Measurements from ENCODE around the gene REXO5. TPM values are rescaled to one million over a fixed set of nuclear protein-coding genes. Genes with fewer than 3 reads are reported as not detected.
A peak's percentile ranks its signal among the peaks of the same experiment; 100 is the strongest.
"Not testable (repeated sequence)": the region's sequence is repeated elsewhere in the genome, so short reads cannot be mapped to it uniquely, and the experiment has no call there.

The REXO5 gene
- total RNA-seq, 1 donor from 2014 or later = 1.8 TPM

- no peak for FAIRE-seq
- peaks cover 4% of the 10 kb centered on the region for H3K79me2 ChIP-seq (ENCODE audit: insufficient read depth, low read length)
- no peaks in the 10 kb centered on the region for H3K9me3 ChIP-seq (ENCODE audit: insufficient read depth, low read depth, low read length)
- H3K4me1 Mint-ChIP-seq (ENCODE audit: low read depth, unreplicated experiment) = no peaks in the 10 kb centered on the region
- no peak overlapping the region for H2AFZ ChIP-seq (ENCODE audit: low read depth, low read length)
- no peaks in the 10 kb centered on the region for H3K27me3 ChIP-seq (ENCODE audit: insufficient read depth, low read length)
- H3K4me3 Mint-ChIP-seq (ENCODE audit: unreplicated experiment) = no peak overlapping the region
- TF ChIP-seq CTCF (IDR thresholded peaks at IDR 0.05; ENCODE audit: insufficient read depth, low read depth, low read length) (no peak), EZH2 (IDR thresholded peaks at IDR 0.05; ENCODE audit: insufficient read depth, low read length) (no peak)
- H3K27ac Mint-ChIP-seq (ENCODE audit: unreplicated experiment) = no peak overlapping the region
- H3K36me3 ChIP-seq (ENCODE audit: insufficient read depth, low read length) = no peaks in the 10 kb centered on the region
- H3K4me2 ChIP-seq (ENCODE audit: low read length) = no peak overlapping the region
- no peaks in the 10 kb centered on the region for H3K4me1 ChIP-seq (ENCODE audit: insufficient read depth, low read length)
- H3K4me3 ChIP-seq (ENCODE audit: insufficient read depth, low read depth, low read length) = no peak overlapping the region
- DNase-seq (ENCODE audit: low read depth) = no peak
- H3K9me3 Mint-ChIP-seq (ENCODE audit: unreplicated experiment) = no peaks in the 10 kb centered on the region
- no peaks in the 10 kb centered on the region for H3K27me3 Mint-ChIP-seq (ENCODE audit: low read depth, unreplicated experiment)
- H3K36me3 Mint-ChIP-seq (ENCODE audit: low read depth, unreplicated experiment) = no peaks in the 10 kb centered on the region
- H3K27ac ChIP-seq (ENCODE audit: low read depth, low read length) = no peak overlapping the region
- H3K9ac ChIP-seq (ENCODE audit: low read length) = no peak overlapping the region
- no peaks in the 10 kb centered on the region for H4K20me1 ChIP-seq (ENCODE audit: insufficient read depth, low read length)
These were observed 2.6 kb upstream of the REXO5 start for GRCh38 chr16:20803561-20804214.

- DNase-seq (ENCODE audit: low read depth); H3K27me3 Mint-ChIP-seq (ENCODE audit: low read depth, unreplicated experiment); H3K4me1 Mint-ChIP-seq (ENCODE audit: low read depth, unreplicated experiment); H3K4me1 ChIP-seq (ENCODE audit: insufficient read depth, low read length); H3K9me3 ChIP-seq (ENCODE audit: insufficient read depth, low read depth, low read length); H3K36me3 Mint-ChIP-seq (ENCODE audit: low read depth, unreplicated experiment); H3K27ac Mint-ChIP-seq (ENCODE audit: unreplicated experiment); H3K36me3 ChIP-seq (ENCODE audit: insufficient read depth, low read length); H3K79me2 ChIP-seq (ENCODE audit: insufficient read depth, low read length); H3K9me3 Mint-ChIP-seq (ENCODE audit: unreplicated experiment); H4K20me1 ChIP-seq (ENCODE audit: insufficient read depth, low read length); H3K27me3 ChIP-seq (ENCODE audit: insufficient read depth, low read length); FAIRE-seq: not testable (repeated sequence)
- H3K4me3 Mint-ChIP-seq (ENCODE audit: unreplicated experiment) = peak overlapping the region; percentile 97
- Histone ChIP-seq H2AFZ (ENCODE audit: low read depth, low read length) (peak overlapping the region; percentile 86), H3K4me2 (ENCODE audit: low read length) (peak overlapping the region; percentile 91), H3K27ac (ENCODE audit: low read depth, low read length) (peak overlapping the region; percentile 84), H3K4me3 (ENCODE audit: insufficient read depth, low read depth, low read length) (peak overlapping the region; percentile 86), H3K9ac (ENCODE audit: low read length) (peak overlapping the region; percentile 90)
These were observed 601 bp upstream of the REXO5 start for GRCh38 chr16:20805684-20806167.

GRCh38 chr16:20807862-20808261 is 1.5 kb downstream of the REXO5 start:
- H3K27me3 Mint-ChIP-seq (ENCODE audit: low read depth, unreplicated experiment) = no peaks in the 10 kb centered on the region
- no peaks in the 10 kb centered on the region for H3K9me3 Mint-ChIP-seq (ENCODE audit: unreplicated experiment)
- no peaks in the 10 kb centered on the region for H3K36me3 Mint-ChIP-seq (ENCODE audit: low read depth, unreplicated experiment)
- Histone ChIP-seq H3K4me2 (ENCODE audit: low read length) (no peak overlapping the region), H3K9ac (ENCODE audit: low read length) (no peak overlapping the region), H3K4me3 (ENCODE audit: insufficient read depth, low read depth, low read length) (no peak overlapping the region), H3K79me2 (ENCODE audit: insufficient read depth, low read length) (peaks cover 4% of the 10 kb centered on the region), H3K4me1 (ENCODE audit: insufficient read depth, low read length) (no peaks in the 10 kb centered on the region), H3K27me3 (ENCODE audit: insufficient read depth, low read length) (no peaks in the 10 kb centered on the region), H3K9me3 (ENCODE audit: insufficient read depth, low read depth, low read length) (no peaks in the 10 kb centered on the region), H4K20me1 (ENCODE audit: insufficient read depth, low read length) (no peaks in the 10 kb centered on the region), H3K36me3 (ENCODE audit: insufficient read depth, low read length) (no peaks in the 10 kb centered on the region), H2AFZ (ENCODE audit: low read depth, low read length) (no peak overlapping the region), H3K27ac (ENCODE audit: low read depth, low read length) (no peak overlapping the region)
- peak overlapping the region; percentile 97 for H3K4me3 Mint-ChIP-seq (ENCODE audit: unreplicated experiment)
- DNase-seq (ENCODE audit: low read depth) (no peak), FAIRE-seq (no peak)
- TF ChIP-seq EZH2 (IDR thresholded peaks at IDR 0.05; ENCODE audit: insufficient read depth, low read length) (no peak), CTCF (IDR thresholded peaks at IDR 0.05; ENCODE audit: insufficient read depth, low read depth, low read length) (no peak)
- H3K4me1 Mint-ChIP-seq (ENCODE audit: low read depth, unreplicated experiment) = no peaks in the 10 kb centered on the region
- peak overlapping the region; percentile 18 for H3K27ac Mint-ChIP-seq (ENCODE audit: unreplicated experiment)
